ENCODE data around the gene CANT1.

CANT1 gene

DNA sequence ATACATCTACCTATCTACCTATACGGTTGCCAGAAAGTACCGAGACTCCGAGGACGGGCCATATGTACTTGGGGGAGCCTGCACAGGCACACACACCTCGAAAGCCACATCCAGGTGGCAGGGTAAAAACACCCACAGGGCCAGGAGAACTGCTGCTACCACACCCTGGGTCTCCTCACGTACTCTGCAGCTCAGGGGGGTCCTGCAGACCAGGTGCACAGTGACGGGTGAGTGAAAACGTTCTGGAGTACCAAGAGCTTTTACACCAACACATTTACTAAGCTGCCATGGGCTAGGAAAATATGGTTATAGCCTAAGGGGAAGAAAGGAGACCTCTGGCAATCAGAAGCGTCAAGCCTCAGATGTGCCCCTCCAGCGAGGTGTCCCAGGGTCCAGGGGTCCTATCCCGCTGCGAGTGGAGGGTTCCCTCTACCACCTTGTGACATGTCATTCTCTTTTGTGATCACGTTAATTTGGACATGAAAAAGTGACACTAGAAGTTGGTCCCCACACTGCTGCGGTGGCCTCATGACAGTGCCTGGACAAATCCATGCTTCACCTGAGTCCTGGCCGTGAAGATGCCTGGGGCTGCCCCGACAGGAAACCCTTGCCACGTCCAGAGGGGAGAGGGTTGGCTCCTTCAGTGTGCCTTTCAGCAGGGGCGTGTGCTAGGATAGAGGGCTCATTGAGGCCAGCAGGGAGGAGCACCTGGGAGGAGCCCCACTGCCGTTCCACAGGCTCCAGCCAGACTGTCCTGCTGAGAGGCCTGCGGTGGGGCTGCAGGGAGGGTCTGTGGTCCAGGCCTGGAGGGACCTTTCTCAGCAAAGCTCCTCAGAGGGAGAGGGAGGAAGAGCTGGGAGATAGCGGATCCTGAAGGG is 1.8 kb downstream of the CANT1 start:
- no peak for DNase-seq

DNA sequence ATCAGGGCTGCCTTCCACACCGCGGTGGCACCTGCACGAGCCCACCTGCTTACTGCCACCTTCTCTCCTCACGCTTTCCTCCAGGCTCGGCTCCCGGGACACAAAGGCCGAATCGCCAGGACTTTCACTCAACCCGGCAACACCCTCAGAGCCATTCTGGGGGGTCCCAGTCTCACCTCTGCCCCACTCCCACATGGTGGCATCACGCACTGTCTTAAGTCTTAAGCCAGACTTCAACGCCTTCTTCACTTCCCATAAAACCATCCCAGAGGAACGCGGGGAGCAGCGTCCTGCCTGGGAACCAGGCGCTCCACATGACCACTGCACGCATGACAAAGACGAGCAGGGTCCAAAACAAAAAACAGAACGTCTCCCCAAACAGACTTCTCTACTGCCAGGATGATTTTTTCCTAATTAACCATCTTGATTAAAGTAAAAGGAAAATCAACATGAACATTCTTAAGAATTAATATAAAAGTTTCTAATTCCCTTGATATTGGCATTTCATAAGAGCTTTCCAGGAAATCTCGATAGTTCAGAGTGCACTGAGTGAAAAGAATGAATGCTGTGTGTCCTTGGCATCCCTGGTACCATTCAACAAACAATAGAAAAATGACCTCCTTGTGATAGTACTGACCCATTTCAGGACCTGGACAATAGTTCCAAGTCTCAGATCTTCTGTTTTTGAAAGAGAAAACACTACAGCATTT is 2.6 kb downstream of the CANT1 start:
- DNase-seq: no peak

DNA sequence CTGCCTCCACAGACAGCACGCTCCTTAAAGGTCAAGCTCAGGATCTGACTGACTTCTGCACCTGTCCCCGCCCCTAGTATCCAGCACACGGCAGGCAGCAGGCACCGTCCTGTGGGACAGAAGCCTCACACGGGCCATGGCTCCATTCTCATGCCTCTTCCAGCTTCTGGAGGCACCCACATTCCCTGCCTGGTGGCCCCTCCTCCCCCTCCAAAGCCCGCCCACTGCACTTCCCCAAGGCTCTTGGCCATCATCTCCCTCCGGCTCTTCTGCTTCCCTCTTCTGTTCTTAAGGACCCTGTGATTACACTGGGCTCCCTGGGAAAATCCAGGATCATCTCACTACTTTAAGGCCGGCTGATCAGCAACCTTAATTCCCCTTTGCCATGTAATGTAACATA is 3.5 kb downstream of the CANT1 start:
- no peak for DNase-seq

DNA sequence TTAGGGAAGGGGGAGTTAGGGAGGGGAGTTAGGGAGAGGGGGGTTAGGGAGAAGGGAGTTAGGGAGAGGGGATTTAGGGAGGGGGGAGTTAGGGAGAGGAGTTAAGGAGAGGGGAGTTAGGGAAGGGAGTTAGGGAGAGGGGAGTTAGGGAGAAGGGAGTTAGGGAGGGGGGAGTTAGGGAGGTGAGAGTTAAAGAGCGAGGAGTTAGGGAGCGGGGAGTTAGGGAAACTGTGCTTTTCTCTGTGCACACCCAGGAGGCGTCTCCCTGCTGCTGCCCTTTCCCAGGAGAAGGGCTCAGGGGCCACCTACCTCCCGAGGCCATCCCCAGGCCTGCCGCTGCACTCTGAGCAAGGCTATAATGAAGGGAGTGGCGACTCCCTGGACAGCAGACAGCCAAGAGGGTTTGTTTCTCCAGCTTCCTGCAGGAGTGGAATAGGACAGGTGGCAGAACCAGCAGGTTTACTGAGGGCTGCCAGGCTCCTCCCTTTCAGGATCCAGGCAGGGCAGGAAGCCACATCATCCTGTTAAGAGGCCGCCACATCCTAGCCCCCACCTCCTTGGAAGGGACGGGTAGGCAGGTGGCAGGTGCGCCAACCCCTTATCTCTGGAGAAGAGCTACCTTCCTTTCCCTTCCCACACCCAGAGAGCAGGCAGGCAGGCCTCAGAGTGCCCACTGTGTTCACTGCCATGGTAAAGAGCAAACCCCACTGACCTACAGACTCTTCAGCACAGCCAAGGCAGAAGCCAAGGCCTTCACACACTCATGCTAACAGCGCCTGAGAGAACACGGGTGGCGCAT is 4.3 kb downstream of the CANT1 start:
- DNase-seq: no peak

DNA sequence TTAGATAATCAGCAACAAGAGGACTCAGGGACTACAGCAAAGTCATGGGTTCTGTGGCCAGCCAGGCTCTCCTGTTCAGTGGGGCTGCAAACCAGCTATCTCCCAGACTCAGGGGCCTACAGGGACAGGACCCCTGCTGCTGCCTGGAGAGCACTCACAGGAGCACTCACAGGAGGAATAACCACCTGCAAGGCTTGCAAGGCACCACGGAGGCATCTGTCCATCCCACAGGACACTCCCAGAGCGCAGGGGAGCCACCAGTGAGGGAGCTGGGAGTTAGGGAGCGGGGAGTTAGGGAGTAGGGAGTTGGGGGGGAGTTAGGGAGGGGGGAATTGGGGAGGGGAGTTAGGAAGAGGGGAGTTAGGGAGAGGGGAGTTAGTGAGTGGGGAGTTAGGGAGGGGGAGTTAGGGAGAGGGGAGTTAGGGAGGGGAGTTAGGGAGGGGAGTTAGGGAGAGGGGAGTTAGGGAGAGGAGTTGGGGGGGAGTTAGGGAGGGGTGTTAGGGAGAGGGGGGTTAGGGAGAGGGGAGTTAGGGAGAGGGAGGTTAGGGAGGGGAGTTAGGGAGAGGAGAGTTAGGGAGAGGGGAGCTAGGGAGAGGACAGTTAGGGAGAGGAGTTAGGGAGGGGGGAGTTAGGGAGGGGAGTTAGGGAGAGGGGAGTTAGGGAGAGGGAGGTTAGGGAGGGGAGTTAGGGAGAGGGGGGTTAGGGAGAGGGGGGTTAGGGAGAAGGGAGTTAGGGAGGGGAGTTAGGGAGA is 5.7 kb downstream of the CANT1 start:
- no peak for DNase-seq

DNA sequence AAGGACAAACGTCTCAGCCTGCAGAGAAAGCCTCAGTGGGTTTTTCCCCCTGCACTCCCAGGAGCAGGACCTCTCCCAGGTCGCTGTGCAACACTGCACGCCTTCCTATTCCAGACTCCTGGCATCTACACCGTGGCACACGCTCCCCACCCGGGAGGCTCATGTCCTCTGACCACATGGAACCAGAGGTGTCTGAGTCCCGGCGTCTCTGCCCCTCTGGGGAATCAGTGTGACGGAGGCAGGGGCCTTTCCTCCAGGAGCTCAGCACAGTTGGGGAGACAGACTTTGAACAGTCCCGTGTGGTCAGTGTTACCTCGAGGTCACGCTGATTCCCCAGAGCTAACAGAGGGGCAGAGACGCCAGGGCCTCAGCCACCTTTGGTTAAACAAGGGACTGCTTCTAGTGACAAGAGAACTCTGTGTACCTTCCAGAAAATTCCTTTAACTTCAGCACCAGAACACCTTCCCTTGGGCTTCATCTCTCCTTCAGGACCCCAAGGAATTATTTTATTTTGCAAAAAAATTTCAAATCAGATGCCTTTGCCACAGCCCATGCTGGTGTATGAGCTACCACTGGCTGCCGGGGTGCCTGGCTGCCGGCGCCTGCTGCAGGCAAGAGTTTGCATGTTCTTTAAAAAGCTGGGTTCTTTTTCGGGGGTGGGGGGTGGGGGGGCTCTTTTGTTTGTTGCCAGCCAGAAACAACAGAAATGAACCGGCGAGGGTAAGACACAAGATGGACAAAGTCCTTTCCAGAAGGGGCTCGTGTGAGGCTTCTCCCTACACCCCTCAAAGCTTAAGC is 6.6 kb downstream of the CANT1 start:
- DNase-seq: no peak

DNA sequence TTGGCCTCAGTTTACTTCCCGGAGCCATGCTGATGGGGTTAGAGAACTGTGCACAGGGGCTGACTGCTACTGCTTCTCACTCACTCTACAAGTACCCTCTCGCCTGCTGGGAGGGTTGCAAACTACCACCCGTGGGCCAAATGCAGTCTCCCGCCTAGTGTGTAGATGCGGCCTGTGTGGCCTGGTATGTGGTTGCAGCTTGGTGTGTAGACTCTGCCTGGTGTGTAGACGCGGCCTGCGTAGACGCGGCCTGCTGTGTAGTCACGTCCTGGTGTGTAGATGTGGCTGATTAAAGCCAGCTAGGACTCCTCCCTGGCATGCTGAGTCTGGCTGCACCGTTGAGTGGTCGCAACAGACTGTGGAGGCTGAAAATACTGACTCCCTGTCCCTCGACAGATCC is 7.3 kb downstream of the CANT1 start:
- no peak for DNase-seq

DNA sequence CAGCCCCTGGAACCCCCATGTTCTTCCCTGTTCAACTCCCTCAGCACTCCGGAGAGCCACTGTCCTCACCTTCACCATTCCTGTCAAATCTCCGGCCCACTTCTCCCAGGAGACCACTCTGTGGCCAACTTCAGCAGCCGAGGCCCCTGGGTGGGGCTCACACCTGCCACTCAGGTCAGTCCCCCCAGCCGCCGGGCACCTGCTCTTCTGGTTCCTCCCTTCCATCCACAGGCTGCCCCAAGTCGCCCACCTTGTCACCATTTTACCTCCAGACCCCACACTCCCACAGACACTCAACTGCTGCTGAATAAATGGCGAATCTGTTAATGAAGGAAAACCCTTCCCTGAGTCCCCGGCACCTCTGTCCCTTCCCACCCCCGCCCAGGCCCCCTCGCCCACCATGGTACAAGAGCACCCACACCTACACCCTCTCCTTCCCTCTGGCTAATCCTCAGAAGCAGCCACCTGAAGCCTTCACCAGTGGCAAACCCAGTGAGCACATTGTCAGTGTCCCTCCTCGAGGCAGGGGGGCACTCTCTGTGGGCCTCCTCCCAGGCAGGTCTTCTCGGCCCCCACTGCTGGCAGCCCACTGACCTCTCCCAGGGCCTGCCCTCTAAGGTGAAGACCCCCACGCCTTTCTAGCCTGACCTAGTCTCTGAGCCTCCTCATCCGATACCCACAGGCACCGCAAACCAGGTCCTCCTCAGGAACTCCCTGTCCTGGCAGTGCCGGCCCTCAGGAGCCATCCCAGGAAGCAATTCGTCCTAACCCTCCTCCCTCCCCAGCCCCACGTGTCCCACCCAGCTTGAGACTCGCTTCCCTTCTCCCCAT is 8.2 kb downstream of the CANT1 start:
- DNase-seq: no peak

DNA sequence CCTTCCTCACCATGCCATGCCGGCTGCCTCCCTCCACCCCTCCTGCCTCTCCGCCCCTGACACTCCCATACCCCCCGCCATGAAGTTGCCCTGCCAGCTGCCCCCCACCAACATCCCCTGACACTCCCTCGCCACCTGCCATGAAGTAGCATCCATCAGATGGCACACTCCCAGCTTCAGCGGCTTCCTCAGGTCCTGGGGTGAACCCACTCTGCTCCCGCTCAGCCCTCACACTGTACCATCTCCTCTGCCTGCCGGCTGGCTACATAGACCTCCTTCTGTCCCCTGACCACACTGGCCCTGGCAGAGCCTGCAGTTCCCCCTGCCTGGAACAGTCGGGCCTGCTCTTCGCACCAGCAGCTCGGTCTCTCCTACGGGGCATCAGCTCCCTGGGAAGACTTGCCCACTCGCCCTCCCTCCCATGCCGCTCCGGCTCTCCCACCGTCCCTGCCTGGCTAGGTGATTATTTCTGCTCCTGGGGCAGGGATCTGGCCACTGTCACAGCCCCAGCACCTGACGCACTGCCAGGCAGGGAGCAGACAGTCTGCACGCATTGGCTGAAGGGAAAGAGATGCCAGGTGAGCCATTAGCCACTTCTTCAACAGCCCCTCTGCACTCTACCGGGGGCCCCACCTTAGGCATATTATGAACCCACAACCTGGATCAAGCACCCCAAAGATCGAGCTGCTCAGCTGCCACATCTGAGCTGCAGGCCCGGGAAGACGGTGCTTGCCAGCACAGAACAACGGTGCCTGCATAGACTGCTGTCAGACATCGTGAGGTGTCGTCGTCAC is 9.0 kb downstream of the CANT1 start:
- DNase-seq: no peak

DNA sequence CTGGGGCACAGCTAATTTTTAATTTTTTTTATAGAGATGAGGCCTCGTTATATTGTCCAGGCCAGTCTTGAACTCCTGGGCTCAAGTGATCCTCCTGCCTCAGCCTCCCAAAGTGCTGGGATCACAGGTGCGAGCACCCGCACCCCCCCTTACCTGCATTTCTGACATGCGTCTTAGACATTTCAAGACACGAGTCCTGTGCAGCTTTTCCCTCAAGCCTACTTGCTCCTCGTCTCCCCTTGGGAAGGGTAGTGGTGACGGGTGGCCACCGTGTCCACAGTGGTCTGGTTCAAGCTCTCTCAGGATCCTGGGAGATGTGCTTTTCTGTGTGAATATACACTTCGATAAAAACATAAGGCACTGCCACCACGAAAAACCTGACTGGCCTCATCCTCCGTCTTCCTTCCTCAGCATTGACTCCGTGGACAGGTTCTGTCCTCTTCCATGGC is 9.6 kb downstream of the CANT1 start:
- DNase-seq: no peak

DNA sequence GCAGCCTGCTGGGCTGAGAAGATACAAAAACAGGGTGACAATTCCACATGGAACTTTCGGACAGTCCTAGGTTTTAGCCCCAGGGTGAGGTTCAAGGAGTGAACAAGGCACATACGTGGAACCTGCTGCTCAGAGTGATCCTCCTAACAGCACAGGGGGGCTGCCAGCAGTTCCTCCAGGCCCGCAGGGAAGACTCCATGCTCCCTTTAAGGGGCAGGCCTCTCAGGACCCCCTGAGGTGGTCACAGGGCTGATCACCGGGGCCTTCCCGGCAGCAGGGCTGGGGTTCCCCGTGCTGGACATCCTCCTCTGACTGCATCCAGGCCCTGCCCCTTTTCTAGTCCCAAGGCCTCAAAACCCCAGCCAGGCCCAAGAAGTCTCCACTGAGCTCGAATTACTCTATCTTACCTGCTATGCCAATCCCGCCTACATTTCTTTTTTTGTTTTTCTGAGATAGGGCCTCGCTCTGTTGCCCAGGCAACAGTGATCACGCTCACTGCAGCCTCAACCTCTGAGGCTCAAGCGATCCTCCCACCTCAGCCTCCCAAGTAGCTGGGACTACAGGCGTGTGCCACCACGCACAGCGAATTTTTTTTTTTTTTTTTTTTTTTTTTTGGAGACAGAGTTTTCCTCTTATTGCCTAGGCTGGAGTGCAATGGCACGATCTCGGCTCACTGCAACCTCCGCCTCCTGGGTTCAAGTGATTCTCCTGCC is 10.4 kb downstream of the CANT1 start:
- no peak for DNase-seq

DNA sequence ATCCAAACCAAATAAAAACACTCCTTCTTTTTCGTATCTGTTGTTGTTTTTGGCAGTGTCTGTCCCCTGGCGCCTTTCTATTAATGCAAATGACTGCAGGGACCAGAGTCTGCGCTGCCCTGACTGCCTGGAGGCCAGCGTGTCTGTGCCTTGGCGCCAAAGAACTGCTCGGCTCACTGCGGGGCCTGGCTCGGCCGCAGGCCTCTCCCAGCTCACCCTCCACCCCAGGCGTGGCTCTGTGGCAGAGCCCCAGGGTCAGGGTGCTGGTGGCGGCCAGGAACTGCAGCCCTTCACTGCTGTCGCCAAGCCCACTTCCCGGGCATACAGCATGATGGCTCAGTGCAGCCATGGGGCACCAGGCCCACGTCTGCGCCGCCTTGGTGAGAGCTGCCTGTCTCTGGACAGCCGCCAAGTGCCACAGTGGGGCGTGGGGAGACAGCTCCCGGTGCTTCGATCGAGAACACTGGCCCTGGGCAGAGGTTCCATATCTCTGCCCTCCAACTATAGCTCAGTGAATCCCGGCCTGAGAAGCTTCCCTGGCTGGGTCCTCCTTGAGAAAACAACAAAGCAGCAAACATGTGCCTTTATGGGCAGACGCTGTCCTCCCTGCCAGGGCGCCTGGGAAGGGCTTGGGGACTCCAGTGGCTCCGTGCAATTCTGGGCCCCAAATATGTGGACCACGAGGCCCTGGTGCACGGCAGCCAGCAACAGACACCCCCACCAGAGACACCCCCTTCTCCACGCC is 11.1 kb downstream of the CANT1 start:
- DNase-seq: no peak

DNA sequence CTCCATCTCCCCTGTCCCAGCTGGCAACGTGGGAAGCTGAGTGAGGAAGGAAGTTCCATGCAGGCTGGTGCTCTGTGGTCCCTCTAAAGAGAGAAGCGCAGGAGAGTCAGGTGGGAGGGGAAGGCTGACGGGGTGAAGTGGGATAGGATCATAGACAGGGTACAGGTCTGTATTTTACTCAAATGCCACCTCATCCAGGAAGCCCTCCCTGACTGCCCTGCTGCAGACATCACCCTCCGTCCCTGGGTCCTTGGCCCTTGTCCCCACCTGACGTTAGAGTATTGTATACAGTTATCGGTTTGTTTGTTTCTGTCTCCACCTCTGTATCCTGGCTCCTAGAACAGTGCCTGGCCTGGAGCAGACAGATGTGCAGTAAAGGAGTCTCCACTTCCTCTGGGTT is 11.7 kb downstream of the CANT1 start:
- DNase-seq: no peak

DNA sequence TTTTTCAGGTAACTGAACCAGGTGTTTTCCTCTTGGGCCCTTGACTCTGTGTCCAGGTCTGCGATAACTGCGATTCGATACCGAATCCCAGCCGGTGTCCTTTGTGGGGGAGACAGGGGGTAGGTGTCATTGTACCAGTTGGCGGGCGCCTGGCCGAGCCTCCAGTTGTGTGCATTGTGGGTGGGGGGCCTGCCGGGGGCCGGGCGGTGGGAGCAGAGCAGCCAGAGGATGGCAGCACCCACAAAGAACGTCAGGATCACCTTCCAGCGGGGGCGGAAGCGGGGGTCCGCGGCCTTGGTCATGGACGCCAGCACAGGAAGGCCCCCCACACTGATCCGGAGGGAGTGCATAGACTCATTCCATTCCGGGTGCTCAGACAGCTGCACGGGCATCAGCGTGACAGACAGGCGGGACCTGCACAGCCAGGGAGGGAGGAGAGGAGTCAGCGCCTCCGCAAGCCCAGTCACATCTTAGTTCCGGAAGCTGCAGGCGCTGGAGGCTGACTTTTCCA is 12.3 kb downstream of the CANT1 start:
- no peak for DNase-seq

DNA sequence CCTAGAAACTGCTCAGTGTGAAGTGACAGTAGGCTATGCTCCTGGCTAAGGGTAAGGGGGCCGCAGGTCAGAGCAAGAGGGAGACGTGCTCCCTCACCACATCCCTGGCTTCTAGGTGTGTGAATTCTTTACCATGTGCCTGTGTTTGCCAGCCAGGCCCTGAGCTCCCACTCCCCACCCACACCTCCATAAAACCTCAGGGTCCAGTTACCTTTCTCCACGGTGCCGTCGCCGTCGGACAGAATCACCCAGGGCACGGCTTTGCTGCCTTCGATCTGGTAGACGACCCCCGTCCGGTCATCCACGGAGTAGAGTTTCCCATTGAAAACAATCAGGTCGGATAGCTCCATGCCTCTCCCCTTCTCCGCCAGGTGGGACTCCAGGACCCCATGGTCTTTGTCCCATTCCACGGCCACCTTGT is 12.8 kb downstream of the CANT1 start:
- no peak for DNase-seq

DNA sequence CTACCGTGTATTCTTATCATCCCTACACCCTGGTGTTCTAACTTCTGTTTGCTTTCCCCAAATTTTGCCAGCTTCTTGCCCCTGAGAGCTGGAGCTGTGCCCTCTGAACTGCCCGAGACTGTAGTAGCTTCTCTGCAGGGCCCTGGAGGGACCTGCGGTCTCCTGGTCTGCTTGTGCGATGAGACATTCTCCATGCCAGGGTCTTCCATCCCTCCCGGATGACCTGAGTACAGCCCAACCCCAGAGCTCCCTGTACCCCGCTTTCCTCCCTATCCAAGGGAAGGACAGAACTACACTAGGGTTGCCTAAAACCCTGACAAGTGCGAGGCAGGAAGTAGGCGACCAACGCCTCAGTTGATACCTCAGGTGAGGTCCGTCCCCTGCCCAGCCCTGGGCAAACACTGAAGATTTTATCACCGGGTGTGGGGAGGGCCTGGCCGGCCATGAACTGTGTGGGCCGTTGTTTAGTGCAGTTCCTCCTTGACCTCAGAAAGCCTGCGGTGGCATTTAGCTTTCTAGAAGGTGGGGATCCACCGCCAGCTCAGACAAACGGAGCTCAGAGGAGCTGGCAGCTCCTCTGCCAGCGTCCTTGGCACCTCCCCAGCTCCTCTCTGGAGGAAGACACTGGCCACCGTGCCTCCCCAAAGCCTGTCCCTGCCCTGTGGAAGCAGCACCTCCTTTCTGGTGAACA is 13.7 kb downstream of the CANT1 start:
- no peak for DNase-seq

DNA sequence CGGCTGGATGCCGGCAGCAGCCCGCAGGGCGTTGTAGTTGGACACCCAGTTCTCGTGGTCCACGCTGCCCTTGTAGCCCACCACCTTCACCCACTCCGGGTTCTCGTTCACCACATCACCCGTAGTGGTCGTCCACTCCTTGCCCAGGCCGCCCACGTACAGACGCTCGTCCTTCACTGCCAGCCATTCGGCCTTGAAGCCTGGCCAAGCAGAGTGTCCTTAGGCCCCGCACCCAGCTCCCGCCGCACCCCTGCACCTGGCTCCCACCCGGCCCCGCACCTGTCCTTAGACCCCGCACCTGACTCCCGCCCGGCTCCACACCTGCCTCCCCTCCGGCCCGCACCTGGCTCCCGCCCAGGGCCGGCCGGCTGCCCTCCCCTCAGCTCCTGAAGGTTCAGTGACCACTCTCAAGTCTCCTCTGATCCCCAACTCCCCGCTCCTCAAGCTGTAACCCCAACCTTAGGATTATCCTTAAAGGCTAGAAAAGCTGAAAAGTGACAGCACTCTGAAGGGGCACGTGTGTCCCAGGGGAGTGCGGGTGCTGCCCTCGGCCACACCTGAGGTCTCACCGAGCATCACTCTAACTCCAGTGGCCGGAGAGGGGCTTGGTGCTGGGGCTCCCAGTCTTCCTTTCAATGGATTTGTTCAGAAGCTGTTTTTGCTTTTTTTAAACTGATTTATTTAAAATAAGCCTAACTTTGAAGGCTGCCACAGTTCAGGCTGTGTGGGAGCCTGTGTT is 14.4 kb downstream of the CANT1 start:
- no peak for DNase-seq

All from fibroblast of skin of abdomen (primary cell).